GM18909 (cell line): Measurements from ENCODE around the gene COL15A1.

Source experiments
- ATAC-seq: cut with Tn5 transposase; IDR thresholded peaks from one replicate; pipeline ENCODE4 v1.9.1; 2021; ENCODE audit warnings: mild to moderate bottlenecking; ENCODE audit not compliant: unreplicated experiment, poor library complexity

COL15A1 gene

DNA sequence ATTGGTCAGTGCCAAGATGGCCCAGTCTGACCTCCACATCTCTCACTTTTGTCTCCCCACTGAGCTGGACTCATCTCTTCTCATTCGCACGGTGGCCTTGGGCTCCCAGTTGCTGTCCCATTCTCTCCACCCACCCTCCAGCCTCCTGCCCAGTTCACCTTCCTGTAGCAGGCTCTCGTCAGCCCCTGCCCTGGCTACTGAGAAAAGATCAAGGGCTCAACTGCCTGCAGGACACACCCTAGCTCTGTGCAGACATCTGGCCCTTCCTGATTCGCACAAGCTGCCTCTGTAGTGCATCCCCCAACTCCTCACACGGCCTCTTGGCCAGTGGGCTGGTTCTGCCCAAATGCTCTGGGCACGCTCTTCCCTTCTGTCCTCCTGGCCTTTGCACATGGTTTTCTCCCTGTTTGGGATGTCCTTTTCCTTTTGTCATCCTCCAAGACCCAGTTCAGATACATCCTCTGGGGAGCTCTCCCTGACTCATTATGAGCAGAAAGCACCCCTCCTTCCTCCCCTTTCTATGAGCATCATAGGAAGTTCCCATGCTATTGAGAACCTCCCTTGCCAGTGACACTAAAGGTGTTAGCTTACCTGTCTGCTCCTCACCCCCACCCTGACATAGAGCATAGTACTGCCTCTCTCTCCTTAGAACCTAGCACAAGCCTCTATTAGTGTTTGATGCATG lies 82.7 kb downstream of the COL15A1 start:
- ATAC-seq, result no peak

DNA sequence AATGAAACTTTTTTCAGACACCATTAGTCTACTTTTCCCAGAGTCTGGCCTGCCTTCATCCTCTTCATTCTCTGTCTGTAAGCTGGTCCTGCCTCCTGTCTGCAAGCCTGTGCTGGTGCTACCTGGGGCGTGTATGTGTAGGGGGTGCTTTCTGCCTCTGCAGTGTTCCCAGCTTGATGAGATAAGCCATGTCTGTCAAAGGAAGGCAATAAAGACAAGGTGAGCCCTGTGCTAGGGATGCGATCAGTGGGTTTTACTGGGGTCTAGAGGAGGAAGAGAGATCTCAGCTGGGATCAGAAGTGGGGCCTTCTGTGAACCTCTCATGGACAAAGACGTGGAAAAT lies 83.2 kb downstream of the COL15A1 start:
- no peak for ATAC-seq

DNA sequence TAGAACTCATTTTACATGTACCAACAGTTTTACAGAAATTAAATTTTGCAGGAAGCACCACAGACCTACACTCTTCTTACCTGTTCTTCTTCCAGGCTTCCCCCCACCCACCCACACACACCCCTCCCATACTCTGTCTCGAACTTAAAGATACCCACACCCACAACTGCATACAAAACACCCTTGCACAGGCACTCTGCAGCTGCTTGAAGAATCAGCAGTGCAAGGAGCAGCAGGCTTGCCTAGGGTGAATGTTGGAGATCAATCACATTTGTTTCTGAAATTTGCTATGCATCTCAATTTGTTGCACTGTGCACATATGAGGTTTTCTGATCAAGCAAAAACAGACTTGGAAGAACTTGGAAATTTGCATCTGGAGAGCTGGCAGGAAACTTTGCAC lies 83.7 kb downstream of the COL15A1 start:
- no peak for ATAC-seq

DNA sequence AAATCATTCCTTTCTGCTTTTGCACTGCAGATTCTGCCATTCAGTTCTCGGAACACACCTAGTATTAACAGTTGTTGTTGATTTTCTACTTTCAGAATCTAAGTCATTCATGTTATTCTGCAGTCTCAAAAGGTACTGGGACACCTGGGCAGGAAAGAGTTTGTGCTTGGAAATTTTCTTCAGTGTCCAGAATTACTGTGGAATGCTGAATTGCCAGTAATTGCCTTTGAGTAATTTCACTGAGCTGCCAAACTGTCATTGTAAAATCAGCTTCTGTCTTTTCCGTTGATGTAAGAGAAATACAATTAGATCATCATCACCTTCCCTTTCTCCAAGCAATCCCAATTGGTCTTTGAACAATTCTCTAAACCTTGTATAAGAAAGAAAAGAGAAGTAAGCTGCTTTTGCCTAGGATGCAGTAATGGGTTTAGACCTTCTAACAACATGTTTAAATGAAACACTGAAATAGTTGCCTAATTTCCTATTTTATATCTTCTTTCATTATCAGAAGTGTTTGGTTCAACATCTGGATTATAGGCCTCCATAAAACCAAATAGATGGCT lies 85.5 kb downstream of the COL15A1 start:
- no peak for ATAC-seq

DNA sequence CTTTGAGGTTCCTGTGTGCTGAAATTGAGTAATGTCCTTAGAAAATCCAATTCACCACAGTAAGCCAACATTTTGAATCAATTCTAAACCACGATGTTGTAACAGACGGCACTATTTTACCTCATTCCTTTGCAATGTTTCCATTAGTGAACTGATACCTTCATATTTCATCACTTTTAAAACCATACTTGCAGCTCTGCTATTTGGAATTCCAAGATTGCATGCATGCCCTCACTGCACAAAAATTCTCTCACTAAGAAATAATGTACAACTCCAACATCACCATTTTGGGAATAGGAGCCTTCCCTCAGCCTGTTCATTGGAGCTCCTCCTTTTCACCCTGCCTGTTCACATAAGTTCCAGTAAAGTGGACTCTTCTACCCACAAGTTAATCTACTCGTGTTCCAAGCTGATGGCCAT lies 86.4 kb downstream of the COL15A1 start:
- no peak for ATAC-seq

DNA sequence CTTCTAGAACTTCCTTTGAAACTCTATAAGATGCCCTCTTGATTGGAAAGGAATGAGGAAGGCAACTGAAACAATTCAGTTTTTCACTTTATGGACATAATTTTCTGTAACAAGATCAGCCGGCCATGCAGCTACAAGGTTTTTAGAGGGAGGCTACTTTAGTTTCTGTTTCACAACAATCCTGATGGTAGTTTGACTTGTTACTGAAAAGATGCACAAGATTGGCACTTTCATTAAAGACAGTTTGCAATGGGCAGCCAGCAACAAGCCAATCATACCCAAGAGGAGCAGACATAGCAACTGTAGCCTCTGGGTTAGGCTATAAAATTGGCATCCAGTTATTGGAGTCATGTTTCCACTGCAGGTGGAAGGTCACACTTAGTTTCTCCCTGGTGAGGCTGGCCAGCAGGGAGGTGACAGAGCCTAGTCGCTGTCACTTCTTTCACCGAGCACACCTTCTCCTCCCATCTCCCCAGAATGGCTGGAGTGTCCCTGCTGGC lies 87.0 kb downstream of the COL15A1 start:
- no peak for ATAC-seq

DNA sequence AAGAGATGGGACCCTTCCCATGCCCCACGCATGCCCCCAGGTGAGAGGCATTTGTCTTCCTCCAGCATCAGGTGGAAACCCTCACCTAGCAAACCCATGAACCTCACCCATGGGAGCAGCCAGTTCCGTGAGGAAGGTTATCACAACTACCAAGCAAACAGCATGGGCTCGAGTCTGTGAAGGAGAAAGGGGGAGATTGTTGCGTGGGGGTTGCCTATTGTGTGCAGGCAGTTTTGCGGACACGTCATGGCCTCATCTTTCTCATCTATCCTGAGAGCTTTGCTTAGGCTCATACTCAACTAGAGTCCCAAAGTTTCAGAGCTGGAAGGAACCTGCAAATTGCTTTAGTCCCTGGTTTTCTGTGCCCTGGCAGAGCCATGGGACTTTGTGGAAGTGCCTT lies 87.6 kb downstream of the COL15A1 start:
- no peak for ATAC-seq

DNA sequence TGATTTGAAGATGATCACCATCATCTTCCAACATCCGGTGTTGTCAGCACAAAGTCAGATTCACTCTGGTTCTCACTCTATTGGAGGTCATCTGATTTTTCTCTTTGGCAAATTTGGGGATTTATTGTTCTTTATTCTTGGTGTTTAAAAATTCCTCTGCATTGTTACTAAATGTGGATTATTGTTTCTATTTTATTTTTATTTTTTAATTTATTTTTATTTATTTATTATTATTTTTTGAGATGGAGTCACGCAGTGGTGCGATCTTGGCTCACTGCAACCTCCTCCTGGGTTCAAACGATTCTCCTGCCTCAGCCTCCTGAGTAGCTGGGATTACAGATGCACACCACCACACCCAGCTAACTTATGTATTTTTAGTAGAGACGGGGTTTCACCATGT lies 88.3 kb downstream of the COL15A1 start:
- ATAC-seq, result no peak

DNA sequence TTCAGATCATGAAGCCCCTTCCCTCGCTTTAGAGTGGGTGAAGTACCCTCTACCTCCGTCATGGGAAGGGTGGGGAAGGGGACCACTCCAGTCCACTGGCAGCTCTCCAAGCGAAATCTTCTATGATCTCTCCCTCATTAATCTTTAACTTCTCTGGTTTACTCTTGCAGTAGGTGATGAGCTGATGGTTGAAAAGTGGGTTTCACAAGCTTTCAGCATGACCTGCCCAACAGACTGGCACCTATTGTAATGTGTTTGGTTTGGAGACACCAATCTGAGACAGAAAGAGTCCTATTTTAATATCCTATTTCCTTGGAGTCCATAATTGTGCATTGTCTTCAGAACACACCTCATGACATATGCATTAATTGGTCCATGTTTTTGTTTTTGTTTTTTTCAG lies 90.4 kb downstream of the COL15A1 start:
- peak; percentile 55 for ATAC-seq

DNA sequence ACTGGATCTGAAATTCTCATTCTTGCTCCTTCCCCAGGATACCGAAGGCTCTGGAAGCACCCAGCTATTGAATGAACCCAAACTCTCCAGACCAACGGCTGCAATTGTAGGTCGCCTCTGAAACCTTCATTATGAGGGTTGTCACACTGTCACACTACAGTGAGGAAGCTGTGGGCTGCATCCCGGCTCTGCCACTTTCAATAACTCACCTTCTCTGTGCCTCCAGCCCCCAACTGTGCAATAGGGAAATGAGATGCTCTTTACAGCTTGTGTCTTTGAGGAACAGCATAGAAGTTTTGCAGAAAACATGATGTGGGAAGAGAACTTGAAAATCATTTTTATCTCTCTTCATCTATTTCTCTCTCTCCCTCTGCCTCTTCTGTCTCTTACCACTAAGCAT lies 91.6 kb downstream of the COL15A1 start:
- no peak for ATAC-seq

DNA sequence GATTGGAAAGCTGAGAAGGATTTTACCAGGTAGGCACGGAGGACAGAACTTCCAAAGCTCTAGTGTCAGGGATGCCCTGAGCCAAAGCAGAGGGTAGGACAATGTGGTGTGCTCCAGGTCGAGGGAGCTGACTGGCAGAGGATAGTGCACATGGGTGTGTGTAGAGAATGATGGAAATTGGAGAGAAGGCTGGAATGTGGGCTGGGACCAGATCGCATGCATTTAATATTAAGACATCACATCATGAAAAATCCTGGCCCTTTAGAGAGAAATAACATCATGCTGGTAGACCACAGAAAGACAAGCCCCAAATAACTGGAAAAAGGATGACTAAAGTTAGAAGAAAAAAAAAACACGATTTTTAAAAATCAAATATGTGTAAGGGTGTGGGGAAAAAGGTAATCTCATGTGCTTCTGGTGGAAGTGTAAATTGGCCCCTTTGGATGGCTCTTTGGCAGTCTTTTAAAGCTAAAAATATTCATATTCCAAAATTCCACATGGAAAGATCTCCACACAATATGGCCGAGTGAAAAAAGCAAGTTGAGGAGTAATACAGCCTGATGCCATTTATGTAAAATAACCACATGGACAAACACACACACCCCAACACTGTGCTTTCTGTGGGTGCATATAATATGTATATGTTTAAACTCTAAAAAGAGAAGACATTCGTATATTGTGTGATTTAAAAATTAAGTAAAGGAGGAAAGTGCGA lies 94.2 kb downstream of the COL15A1 start:
- ATAC-seq, result no peak

DNA sequence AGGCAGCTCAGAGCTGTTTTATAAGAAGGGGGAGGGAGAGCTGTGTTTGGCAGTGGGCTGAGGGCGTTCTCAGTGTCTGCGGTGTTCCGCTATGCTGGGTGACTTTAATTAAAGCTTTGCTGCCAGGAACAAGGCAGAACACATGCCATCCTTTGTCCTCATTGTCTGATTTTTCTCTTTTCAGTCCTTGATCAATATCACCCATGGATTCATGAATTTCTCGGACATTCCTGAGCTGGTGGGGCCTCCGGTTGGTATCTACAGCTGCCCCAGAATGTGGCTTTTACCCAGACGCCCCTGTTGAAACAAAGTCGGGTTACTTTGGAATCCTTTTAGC lies 94.7 kb downstream of the COL15A1 start:
- ATAC-seq, result no peak

DNA sequence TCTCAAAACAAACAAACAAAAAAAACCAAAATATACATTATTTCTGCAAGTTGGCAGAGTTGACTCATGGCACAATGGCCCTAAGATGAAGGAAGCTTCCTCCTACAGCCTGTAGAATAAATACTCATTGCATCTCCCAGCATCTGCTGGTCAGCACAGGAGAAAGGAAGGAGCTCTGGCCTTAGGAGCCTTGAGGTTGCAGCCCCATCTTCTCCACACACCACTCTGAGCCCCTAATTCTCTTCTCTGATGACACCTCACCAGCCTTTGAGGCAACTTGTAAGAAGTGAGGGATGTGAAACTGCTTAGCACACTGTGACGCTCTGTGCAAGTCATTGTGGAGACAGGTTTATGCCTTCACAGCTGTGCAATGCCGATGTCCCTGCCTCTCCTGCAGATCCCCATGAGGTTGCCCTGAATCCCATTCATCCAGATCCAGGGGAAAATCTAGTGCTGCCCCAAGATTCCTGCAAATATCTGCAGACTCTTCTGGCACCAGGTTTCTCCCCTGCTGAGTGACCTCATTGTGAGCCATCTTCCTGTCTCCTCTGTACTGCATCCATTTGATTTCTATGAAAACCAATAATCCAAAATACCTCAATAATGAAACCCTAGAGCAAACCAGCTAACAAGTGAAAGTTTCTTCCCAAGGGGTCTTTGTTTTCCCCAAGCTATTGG lies 95.9 kb downstream of the COL15A1 start:
- peak; percentile 62 for ATAC-seq

DNA sequence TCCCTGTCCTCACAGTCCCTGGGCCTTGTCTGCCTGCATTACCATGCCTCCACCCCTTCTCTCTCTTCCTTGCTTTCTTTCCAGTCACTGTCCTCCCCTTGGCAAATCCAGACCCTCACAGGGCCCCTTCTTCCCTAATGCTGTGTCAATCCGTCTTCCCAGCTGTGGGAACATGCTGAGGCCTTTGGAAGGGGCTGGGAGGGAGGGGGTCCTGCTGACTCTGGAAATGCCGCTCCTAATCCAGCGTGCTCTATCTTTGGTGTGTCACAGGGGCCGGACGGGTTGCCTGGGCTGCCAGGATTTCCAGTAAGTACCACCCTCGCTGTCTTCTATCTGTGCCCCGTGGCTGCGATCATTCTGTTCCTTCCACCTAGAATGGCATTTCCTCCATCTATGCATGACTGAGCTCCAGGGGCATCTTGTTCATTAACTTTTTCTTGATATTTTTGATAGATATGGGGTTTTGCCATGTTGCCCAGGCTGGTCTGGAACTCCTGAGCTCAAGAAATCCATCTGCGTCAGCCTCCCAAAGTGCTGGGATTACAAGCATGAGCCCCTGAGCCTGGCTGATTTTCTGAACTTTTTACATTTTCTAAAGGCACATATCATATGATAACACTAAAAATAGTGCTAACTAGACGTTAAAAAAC lies 96.7 kb downstream of the COL15A1 start:
- no peak for ATAC-seq

DNA sequence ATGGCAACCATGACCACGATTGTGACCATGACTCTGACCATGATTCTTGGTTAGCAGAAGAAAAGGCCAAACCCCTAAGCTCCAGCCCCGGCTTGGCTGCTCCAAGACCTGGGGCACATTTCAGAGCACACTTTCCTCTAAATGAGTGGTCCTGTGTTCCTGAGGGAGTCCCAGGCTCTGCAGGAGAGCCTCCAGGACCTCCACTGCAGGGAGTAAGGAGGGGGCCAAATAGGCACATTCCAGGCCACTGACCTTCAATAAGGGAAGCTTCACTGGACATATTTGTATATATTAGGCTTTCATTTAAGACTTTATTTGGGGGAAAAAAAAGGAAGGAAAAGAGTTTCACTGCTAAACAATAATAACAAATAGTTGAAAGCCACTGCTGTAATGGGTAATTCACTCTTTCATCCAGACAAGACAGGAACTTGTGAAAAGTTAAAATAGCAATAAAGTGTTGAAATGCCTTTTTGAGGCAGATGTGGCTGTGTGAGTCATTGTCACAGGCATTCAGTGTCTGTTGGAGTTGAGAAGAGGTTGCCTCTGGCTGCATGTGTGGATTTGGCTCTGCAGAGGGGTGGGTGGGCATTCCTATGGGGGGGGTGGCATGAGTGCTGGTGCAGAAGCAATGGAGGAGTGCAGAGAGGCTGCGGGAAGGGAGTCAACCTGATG lies 97.3 kb downstream of the COL15A1 start:
- ATAC-seq, result no peak

DNA sequence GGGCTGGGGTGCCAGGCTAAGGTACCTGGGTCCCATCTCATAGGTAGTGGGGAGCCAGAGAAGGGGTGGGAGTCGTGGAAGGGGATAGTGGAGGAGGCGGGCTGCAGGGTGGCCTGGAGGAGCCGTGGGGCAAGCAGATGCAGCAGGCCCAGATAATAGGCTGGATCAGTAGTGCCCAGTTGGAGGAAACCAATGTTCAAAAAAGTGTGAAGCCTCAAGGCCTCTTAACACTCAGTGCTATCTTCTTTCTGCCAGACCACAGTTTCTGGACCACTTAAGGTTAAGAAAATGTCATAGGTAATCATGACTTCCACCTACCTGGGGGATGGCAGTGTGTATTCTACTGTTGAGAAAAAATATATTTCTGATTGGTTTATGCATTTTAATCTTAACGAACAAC lies 97.9 kb downstream of the COL15A1 start:
- no peak for ATAC-seq

DNA sequence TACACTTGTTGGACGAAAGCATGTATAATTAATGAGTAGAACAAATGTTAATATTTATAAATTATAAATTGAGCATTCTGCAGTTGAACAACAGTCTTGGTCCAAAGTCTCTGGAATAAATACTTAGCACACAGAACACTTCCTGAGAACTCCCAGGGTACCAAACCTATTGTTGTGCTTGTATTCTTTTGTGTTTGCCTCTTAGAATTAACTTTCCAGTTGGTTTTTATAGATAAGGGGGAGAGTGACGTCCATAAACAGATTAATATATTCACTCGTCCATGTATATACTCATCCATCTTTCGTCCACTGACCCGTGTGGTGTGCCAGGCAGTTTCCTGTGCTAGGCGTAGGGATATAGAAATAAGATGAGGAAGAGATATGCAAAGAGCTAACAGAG lies 98.9 kb downstream of the COL15A1 start:
- ATAC-seq, result no peak

DNA sequence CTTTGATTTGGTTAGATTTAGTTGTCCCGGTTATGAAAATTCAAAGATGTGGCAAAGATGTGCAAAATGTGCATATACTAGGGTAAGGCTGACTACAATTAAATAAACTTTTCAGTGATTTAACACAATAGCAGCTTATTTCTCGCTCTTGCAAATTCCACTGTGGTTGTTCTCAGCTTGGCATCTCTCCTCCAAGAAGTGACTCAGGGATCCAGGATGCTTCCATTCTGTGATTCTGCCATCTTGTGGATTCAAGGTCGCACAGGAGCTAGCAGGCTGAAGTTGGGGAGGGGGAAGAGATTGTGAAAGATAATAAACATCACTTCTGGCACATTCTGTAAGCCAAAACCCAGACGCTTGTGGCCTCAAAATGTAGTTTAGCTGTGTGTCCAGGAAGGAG lies 101.1 kb downstream of the COL15A1 start:
- ATAC-seq, result no peak

DNA sequence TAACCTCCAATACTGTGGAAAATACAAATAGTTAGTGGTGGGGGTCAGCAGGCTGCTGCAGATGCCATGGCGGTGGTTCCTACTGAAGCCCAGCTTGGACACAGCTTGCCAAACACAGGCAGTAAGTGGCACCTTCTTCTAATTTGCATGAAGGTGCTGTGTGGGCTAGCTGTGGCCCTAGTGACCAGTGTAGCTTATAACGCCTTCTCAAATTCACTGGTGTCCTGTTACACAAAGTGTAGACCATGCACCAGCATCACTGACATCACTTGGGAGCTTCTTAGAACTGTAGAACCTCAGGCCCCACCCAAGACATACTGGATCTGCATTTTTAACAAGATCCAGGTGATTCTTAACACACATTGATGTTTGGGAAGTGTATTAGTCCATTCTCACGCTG lies 102.4 kb downstream of the COL15A1 start:
- no peak for ATAC-seq

DNA sequence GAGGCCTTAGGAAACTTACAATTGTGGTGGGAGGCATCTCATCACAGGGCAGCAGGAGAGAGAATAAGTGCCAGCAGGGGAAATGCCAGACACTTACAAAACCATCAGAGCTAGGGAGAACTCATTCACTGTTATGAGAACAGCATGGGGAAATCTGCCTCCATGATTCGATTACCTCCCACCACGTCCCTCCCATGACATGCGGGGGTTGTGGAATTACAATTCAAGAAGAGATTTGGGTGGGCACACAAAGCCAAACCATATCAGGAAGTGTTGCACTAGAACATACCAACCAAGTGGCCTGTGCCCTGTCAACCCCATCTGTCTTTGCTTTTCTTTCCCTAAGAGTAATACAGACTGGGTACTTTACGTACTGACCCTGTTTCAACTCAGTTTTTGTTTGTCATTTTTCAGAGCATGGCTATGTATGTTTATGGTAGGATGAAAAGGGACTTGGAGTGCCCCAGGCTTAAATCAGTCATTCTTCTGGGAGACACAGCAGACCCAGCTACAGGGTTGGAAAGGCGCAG lies 102.9 kb downstream of the COL15A1 start:
- ATAC-seq, result no peak
